NOMO-1 treated with DMSO at 0.1 percent for 48 hours (cell line): ENCODE measurements around the gene CREB3L2.

Experiments
- DNase-seq: peaks from one replicate; lab custom pipeline; 2025; ENCODE audit not compliant: unreplicated experiment; lab: John Stamatoyannopoulos, UW

The CREB3L2 gene

DNA sequence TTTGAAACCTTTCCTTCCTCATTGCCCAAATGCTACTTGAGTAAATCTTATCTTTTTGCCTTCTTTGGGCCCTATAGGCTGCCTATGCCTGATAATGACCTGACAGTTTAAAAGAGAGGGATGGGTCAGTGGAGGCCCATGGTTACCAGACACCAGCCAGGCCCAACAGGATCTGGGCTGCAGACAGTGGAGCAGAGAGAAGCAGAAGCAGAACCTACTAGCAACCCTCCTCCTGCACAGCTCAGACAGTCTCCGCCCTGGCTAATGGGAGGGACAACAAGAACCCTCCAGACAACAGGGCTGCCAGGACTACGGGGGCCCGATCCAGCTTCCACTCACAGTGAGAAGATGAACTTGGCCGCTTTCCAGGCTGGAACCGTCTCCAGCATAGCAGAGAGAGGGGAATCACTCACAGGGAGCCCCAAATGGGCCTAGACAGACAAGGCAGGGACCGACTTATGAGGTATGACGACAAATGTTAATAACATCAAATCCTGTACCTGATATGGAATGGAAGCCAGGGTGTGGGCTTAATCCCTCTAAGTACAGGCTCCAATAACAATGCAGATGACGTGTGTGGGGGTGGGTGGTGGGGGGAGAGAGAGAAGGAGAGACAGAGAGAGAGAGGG, 123.4 kb downstream of the CREB3L2 start:
- no peak for DNase-seq

DNA sequence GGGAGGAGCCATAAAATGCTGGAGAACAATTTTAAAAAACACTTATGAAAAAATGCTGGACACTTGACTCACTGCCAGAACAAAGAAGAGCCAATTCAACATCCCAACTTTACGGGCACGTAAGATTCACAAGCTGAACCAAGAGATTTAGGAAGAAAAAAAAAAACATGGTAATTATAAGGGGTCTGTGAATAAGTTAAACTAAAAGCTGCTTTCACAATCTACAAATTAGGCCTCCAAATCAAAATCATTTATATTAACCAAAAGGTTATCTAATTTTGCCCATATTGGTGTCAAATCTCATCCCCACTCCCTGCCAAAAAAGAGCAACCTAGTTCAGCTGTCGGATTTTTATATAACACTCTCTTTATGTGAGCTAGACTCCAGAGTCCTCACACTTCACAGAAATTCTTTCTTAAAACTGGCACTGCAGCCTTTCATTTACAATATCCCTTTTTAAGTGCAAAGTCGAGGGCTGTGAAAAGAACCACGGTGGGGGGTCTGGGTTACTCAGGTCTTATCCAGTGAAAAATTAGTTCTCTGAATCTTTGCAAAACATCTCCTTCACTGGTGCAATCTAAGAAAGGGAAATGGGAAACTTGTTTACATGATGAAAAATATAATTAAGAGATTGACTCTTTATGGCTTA, 124.7 kb downstream of the CREB3L2 start:
- DNase-seq = no peak

DNA sequence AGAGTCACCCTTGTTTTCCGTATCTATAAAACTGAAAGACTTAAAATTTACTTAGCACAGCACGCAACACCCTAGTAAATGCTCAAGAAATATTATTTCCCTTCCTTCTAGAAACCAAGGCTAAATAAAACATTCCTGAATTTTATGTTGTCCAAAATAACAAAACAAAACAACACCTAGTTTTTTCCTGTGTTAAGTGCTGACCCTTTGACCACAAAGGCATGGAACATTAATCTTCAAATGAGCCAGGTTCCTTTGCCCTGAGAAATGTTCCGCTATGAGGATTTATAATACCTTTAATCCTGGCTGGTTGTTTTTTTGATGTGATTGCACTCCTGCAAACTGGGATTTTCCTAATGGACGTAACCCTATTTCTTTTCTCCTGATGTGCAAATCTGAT, 126.1 kb downstream of the CREB3L2 start:
- no peak for DNase-seq

- DNase-seq = no peak
Measured at GRCh38 chr7:137873979-137874777, 127.7 kb downstream of the CREB3L2 start.

GRCh38 chr7:137873524-137873923, 128.4 kb downstream of the CREB3L2 start:
- no peak for DNase-seq

DNA sequence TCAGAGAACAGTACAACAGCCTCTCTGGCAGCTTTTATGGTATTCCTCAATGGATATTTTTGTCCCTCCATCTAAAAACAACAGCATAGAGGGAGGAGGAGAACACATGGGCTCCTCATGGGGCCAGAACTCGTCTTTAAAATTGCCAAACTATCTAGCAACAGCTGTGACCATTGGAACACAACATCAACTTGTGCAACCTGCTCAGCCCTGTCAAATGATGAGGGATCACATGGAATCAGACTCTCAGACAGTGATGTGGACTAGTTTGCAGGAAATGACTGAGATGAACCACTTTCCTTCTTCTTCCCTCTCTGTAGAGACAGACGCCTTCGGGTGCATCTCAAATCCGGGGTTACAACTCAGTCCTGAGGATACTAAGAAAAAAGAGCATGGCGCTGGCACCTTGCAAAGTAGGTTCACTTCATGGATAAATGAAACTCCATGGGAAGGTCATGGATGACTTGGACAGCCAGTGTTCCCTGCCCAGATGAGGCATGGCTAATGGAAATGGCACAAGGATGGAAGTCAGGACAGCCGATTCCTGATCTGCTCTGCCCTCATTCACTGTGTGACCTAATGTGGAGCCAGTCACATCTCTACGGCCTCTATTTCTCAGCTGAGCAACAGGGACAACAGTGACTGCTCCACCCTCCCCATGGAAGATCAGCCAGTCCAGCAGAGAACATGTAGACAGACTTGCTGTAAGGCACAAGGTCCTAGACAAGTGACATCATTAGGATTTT, 130.5 kb downstream of the CREB3L2 start:
- DNase-seq = no peak

DNA sequence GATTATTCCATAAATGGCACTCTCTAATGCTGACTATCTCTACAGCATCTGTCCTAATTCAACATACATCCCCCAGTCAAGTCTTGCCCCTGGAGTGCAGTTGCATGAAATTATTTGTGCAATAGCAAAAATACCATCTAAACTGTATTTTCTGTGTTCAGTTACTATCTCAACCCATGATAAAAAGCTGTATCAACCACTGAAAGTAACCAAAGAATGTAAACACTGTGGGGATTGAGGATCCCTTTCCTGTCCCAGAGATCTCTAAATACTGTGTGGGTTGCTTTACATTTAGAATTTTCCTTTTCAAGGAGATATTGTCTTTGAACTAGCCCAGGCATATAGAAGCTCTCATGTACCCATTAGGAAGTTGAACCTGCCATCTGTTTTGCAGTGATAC, 131.2 kb downstream of the CREB3L2 start:
- DNase-seq = no peak

GRCh38 chr7:137870078-137870477, 131.8 kb downstream of the CREB3L2 start:
- DNase-seq = no peak

DNA sequence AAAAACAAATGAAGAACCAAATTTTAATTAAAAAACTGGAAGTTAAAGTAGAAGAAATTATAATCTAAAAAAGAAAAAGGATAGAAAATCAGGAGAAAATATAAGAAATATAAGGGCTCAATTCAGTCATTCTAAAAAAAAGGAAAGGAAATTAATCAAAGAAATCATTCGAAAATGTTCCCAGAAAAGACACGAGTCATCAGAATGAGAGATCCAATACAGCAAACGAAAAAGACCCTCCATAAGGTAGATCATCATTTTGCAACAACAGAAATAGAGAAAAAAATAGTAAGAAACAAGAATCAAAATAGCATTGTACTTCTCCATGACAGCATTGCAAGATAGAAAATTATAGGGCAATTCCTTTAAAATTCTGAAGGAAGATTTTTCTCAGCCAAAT, 132.6 kb downstream of the CREB3L2 start:
- DNase-seq = no peak

DNA sequence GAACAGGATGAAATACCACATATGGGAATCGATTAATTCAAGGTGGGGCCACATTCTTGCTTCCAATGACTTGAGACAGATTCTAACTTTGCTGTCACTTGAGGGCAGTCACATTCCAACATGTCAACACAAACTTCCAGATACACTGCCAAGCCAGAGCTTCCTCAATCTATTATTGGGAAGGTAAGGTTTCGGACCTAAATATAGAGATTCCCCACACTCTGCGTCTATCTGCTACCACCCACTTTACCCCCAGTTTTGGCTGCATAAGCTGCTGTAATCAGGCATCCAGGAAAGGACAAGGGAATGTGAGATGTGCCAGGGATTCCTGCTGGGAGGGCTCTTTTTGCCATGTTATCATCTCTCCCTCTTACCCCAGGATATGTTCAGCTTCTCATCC, 134.6 kb downstream of the CREB3L2 start:
- DNase-seq = no peak

- DNase-seq = no peak
Measured at GRCh38 chr7:137865764-137866163, 136.1 kb downstream of the CREB3L2 start.

- DNase-seq = no peak
Measured at GRCh38 chr7:137862964-137863363, 138.9 kb downstream of the CREB3L2 start.

- DNase-seq = no peak
Measured at GRCh38 chr7:137862358-137862757, 139.5 kb downstream of the CREB3L2 start.

- no peak for DNase-seq
Measured at GRCh38 chr7:137860542-137860941, 141.3 kb downstream of the CREB3L2 start.

GRCh38 chr7:137853053-137853452, 148.8 kb downstream of the CREB3L2 start:
- no peak for DNase-seq

DNA sequence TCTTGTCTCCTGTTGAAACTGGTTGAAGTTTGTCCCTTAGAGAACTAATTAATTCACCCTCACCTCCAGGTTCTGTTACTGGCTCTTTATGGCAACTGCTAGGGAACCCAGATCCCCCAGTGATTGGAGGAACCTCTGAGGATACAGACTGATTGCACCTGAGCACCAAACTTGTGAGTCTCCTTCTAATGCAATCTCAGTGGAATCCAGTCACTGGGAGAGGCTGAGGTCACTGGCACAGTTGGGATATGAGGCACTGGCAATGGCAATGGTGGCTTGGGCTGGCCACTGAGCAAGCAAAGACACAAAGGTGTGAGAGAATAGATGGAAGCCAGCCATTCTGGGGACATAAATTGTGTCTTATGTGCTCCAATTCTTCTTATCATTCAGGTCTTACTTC, 149.8 kb downstream of the CREB3L2 start:
- no peak for DNase-seq

DNA sequence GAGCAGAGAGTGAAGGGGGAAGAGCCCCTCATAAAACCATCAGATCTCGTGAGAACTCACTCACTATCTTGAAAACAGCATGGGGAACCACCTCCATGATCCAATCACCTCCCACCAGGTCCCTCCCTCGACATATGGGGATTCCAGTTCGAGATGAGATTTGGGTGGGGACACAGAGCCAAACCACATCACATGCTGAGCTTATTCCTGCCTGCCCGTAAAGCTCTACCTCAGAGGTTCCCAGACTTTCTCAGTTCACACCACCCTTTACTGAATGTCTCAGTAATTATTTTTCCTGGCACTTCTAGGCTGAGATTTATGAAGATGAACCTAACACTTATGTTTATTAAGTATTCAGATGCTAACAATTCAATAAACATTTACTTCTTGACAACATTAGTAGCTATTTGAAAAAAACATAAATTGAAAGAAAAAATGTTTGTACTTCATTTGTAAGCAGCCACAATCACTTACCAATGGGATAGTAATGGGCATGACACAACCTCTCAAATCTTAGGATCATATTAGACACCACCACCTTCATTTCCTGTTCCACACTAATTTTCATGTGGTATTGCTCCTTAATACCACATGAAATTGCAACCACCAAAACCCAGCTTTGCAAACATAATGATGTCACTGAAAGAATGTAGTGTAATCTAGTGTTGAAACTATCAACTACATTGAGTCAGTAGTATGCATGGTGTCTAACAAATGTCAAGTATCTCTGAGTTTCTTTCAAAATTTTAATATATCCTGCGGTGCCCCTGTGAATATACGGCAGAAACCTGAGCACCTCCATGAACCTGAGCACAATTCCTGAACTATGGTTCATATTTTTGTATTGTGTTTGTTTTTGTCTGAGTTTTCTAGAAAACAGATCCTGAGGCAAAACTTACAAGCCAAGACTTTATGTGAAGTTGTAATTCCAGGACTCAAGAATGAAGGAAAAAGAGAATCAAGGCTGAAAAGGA, 150.6 kb downstream of the CREB3L2 start:
- DNase-seq = no peak

GRCh38 chr7:137850571-137850970, 151.3 kb downstream of the CREB3L2 start:
- no peak for DNase-seq

DNA sequence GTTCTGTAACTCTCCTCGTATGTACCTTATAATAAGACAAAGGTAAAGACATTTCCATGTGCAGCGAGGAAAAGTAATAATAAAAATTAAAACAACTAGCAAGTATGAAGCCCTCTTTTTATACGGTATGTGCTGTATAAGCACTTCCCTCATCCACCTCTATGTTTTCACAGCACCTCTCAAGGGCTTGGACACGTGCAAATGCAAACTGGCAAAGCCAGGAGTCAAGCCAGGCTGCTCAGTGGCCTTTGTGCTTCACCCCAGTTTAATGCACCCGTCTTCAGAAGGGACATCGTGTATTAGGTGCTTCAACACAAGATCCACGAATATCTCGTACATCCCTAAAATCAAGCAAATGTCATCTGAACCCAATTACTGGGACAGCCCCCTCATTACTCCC, 153.8 kb downstream of the CREB3L2 start:
- no peak for DNase-seq

DNA sequence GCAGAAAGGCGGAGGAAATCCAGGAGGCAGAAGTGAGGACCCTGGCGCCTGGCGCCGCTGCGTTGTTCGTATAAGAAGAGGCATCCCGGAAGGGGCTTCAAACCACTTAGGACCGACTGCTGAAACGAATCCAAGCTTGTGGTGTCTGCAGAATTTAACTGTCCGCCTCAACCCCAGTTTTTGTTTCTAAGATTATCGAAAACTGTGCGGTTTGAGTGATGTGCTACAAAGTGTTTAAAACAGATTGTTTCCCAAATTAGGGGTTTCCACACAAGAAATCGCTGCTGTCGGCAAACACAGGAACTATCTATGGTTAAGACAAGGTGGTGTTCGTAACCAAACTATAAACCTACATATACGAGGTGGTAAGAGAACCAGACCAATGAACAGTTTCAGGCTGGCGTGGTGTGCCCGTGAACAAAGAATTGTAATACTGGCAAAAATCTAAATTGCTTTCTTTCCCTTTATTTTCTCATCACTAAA, 154.3 kb downstream of the CREB3L2 start:
- no peak for DNase-seq
